ENCODE measurements around the gene CUBN. TPM values are rescaled to one million over a fixed set of nuclear protein-coding genes. Genes with fewer than 3 reads are reported as not detected.

The CUBN gene
- total and polyA plus RNA-seq, 8 donors, result 1.5 to 6.8 (median 3.8) TPM

- intact Hi-C loops (cut with DNase I), result no loop called here
- Histone ChIP-seq H3K4me1 (no peaks in the 10 kb centered on the region), H3K4me3 (no peak overlapping the region), H3K9me3 (no peaks in the 10 kb centered on the region), H3K27me3 (no peaks in the 10 kb centered on the region), H3K27ac (no peak overlapping the region), H3K36me3 (no peaks in the 10 kb centered on the region)
- ATAC-seq, result no peak
- TF ChIP-seq CTCF (IDR thresholded peaks at IDR 0.05), result no peak
- DNase-seq, result no peak
Measured at GRCh38 chr10:17144757-17145156, 15.1 kb upstream of the CUBN start.

- Histone ChIP-seq H3K4me1 (no peaks in the 10 kb centered on the region), H3K36me3 (no peaks in the 10 kb centered on the region), H3K4me3 (no peak overlapping the region), H3K27me3 (no peaks in the 10 kb centered on the region), H3K9me3 (no peaks in the 10 kb centered on the region), H3K27ac (no peak overlapping the region)
- no peak for TF ChIP-seq CTCF (IDR thresholded peaks at IDR 0.05)
- DNase-seq (no peak), ATAC-seq (no peak)
- intact Hi-C loops (cut with DNase I), result no loop called here
Measured at GRCh38 chr10:17144032-17144431, 14.4 kb upstream of the CUBN start.

- no peaks in the 10 kb centered on the region for H3K9me3 ChIP-seq
- H3K4me3 ChIP-seq, result no peak overlapping the region
- no peak for TF ChIP-seq CTCF (IDR thresholded peaks at IDR 0.05)
- H3K27ac ChIP-seq, result no peak overlapping the region
- H3K36me3 ChIP-seq, result no peaks in the 10 kb centered on the region
- no peaks in the 10 kb centered on the region for H3K4me1 ChIP-seq
- ATAC-seq (no peak), DNase-seq (no peak)
- intact Hi-C loops (cut with DNase I), result no loop called here
- no peaks in the 10 kb centered on the region for H3K27me3 ChIP-seq
Measured at GRCh38 chr10:17143055-17143690, 13.6 kb upstream of the CUBN start.

GRCh38 chr10:17141504-17142229 is 12.1 kb upstream of the CUBN start:
- Histone ChIP-seq H3K27me3 (no peaks in the 10 kb centered on the region), H3K4me3 (no peak overlapping the region), H3K9me3 (no peaks in the 10 kb centered on the region), H3K36me3 (no peaks in the 10 kb centered on the region), H3K4me1 (no peaks in the 10 kb centered on the region), H3K27ac (no peak overlapping the region)
- ATAC-seq, result no peak
- intact Hi-C loops (cut with DNase I), result no loop called here
- no peak for TF ChIP-seq CTCF (IDR thresholded peaks at IDR 0.05)
- DNase-seq, result no peak

- intact Hi-C loops (cut with DNase I), result no loop called here
- no peak for ATAC-seq
Measured at GRCh38 chr10:17140386-17140761, 10.8 kb upstream of the CUBN start.

More at GRCh38 chr10:17140386-17140761, 10.8 kb upstream of the CUBN start:
- no peak for DNase-seq
- Histone ChIP-seq H3K4me3 (no peak overlapping the region), H3K9me3 (no peaks in the 10 kb centered on the region), H3K27me3 (no peaks in the 10 kb centered on the region), H3K36me3 (no peaks in the 10 kb centered on the region), H3K27ac (no peak overlapping the region), H3K4me1 (no peaks in the 10 kb centered on the region)
- TF ChIP-seq CTCF (IDR thresholded peaks at IDR 0.05), result no peak
